Neural cell (in vitro differentiated cells): ENCODE data around the gene BICRA.

Experiments
- POLR2AphosphoS5 ChIP-seq: IDR thresholded peaks from 2 replicates; pipeline ENCODE4 v1.6.1; 2012
- TF ChIP-seq, protein P1 (sequence below): fragments of 450-650 bp; IDR thresholded peaks from 2 replicates; pipeline ENCODE4 v1.5.1; 2014; ENCODE audit warnings: antibody characterized with exemption, mild to moderate bottlenecking, moderate library complexity; ENCODE audit not compliant: poor library complexity, severe bottlenecking
- TF ChIP-seq, protein P2 (sequence below): IDR thresholded peaks from 2 replicates; pipeline ENCODE4 v1.6.1; 2012; ENCODE audit warnings: borderline replicate concordance

GRCh38 chr19:47726467-47726866 lies 117.5 kb downstream of the BICRA start:
- TF ChIP-seq, protein P1, sequence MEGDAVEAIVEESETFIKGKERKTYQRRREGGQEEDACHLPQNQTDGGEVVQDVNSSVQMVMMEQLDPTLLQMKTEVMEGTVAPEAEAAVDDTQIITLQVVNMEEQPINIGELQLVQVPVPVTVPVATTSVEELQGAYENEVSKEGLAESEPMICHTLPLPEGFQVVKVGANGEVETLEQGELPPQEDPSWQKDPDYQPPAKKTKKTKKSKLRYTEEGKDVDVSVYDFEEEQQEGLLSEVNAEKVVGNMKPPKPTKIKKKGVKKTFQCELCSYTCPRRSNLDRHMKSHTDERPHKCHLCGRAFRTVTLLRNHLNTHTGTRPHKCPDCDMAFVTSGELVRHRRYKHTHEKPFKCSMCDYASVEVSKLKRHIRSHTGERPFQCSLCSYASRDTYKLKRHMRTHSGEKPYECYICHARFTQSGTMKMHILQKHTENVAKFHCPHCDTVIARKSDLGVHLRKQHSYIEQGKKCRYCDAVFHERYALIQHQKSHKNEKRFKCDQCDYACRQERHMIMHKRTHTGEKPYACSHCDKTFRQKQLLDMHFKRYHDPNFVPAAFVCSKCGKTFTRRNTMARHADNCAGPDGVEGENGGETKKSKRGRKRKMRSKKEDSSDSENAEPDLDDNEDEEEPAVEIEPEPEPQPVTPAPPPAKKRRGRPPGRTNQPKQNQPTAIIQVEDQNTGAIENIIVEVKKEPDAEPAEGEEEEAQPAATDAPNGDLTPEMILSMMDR: no peak
- TF ChIP-seq, protein P2, sequence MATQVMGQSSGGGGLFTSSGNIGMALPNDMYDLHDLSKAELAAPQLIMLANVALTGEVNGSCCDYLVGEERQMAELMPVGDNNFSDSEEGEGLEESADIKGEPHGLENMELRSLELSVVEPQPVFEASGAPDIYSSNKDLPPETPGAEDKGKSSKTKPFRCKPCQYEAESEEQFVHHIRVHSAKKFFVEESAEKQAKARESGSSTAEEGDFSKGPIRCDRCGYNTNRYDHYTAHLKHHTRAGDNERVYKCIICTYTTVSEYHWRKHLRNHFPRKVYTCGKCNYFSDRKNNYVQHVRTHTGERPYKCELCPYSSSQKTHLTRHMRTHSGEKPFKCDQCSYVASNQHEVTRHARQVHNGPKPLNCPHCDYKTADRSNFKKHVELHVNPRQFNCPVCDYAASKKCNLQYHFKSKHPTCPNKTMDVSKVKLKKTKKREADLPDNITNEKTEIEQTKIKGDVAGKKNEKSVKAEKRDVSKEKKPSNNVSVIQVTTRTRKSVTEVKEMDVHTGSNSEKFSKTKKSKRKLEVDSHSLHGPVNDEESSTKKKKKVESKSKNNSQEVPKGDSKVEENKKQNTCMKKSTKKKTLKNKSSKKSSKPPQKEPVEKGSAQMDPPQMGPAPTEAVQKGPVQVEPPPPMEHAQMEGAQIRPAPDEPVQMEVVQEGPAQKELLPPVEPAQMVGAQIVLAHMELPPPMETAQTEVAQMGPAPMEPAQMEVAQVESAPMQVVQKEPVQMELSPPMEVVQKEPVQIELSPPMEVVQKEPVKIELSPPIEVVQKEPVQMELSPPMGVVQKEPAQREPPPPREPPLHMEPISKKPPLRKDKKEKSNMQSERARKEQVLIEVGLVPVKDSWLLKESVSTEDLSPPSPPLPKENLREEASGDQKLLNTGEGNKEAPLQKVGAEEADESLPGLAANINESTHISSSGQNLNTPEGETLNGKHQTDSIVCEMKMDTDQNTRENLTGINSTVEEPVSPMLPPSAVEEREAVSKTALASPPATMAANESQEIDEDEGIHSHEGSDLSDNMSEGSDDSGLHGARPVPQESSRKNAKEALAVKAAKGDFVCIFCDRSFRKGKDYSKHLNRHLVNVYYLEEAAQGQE: no peak
- TF ChIP-seq POLR2AphosphoS5: no peak
